Liver (tissue), 9 donors: ENCODE data around the gene FAT1. TPM values are rescaled to one million over a fixed set of nuclear protein-coding genes. Genes with fewer than 3 reads are reported as not detected.

ENCODE experiments used
- DNase-seq: peaks from one replicate; pipeline ENCODE4 v3.0.0-alpha.2; 2017; ENCODE audit warnings: low spot score
- H3K27ac ChIP-seq, 2 donors: one replicate each; pipeline ENCODE4 v1.7.0; 2013; ENCODE audit warnings: inconsistent platforms in 2 of 2, low read length in 2 of 2, control low read depth in 1 of 2, low read depth in 1 of 2, mild to moderate bottlenecking in 1 of 2
- H3K27me3 ChIP-seq, 4 donors: one replicate each; pipeline versions ENCODE4 v1.6.1 to v1.7.0; 2013; ENCODE audit warnings: low read length in 3 of 4, inconsistent platforms in 1 of 4, mild to moderate bottlenecking in 1 of 4, moderate library complexity in 1 of 4; ENCODE audit not compliant: control insufficient read depth in 4 of 4, insufficient read depth in 4 of 4
- H3K36me3 ChIP-seq, 4 donors: one replicate each; pipeline versions ENCODE4 v1.6.1 to v1.7.0; 2013; ENCODE audit warnings: low read length in 3 of 4, mild to moderate bottlenecking in 3 of 4, low read depth in 1 of 4, moderate library complexity in 1 of 4; ENCODE audit not compliant: control insufficient read depth in 4 of 4, insufficient read depth in 3 of 4
- H3K4me1 ChIP-seq, 4 donors: one replicate each; pipeline versions ENCODE4 v1.6.1 to v1.7.0; 2013; ENCODE audit warnings: low read length in 3 of 4, mild to moderate bottlenecking in 3 of 4, moderate library complexity in 1 of 4; ENCODE audit not compliant: control insufficient read depth in 4 of 4, insufficient read depth in 4 of 4
- H3K4me3 ChIP-seq, 3 donors: one replicate each; pipeline versions ENCODE4 v1.6.1 to v1.7.0; 2013; ENCODE audit warnings: low read length in 3 of 3, control low read depth in 1 of 3, low read depth in 1 of 3, mild to moderate bottlenecking in 1 of 3
- H3K9ac ChIP-seq, 2 donors: one replicate each; pipeline ENCODE4 v1.7.0; 2013; ENCODE audit warnings: low read length in 2 of 2, mild to moderate bottlenecking in 2 of 2, moderate library complexity in 2 of 2, control low read depth in 1 of 2, low read depth in 1 of 2
- H3K9me3 ChIP-seq, 4 donors: one replicate each; pipeline versions ENCODE4 v1.6.1 to v1.7.0; 2013; ENCODE audit warnings: low read length in 3 of 4; ENCODE audit not compliant: control insufficient read depth in 4 of 4
- ATF3 ChIP-seq: IDR thresholded peaks from 2 replicates; pipeline ENCODE4 v1.6.1; 2016; ENCODE audit warnings: antibody characterized with exemption
- CTCF ChIP-seq: fragments of 150-350 bp; IDR thresholded peaks from 2 replicates; pipeline ENCODE4 v1.5.1; 2017; ENCODE audit warnings: improper control_type of control experiment, low read depth, low read length; ENCODE audit not compliant: missing input control
- EGR1 ChIP-seq, 2 donors: IDR thresholded peaks; 2 replicates each; pipeline ENCODE4 v1.6.1; 2016 to 2018; ENCODE audit warnings: antibody characterized with exemption in 2 of 2, low read depth in 2 of 2
- FOXA1 ChIP-seq: IDR thresholded peaks from 2 replicates; pipeline ENCODE4 v1.6.1; 2016; ENCODE audit warnings: antibody characterized with exemption
- GABPA ChIP-seq, 2 donors: IDR thresholded peaks in 1 of 2; conservative IDR thresholded peaks in 1 of 2; 2 replicates each; pipeline ENCODE4 v1.6.1; 2016; ENCODE audit warnings: antibody characterized with exemption in 2 of 2, mild to moderate bottlenecking in 1 of 2, moderate library complexity in 1 of 2
- HNF4A ChIP-seq, 2 donors: conservative IDR thresholded peaks; 2 replicates each; pipeline ENCODE4 v1.6.1; 2016; ENCODE audit warnings: antibody characterized with exemption in 2 of 2, mild to moderate bottlenecking in 2 of 2
- HNF4G ChIP-seq: IDR thresholded peaks from 2 replicates; pipeline ENCODE4 v1.6.1; 2016; ENCODE audit warnings: antibody characterized with exemption
- JUND ChIP-seq, 2 donors: IDR thresholded peaks; 2 replicates each; pipeline ENCODE4 v1.6.1; 2016; ENCODE audit warnings: antibody characterized with exemption in 2 of 2
- MAX ChIP-seq: IDR thresholded peaks from 2 replicates; pipeline ENCODE4 v1.6.1; 2016; ENCODE audit warnings: antibody characterized with exemption
- NR2F2 ChIP-seq: IDR thresholded peaks from 2 replicates; pipeline ENCODE4 v1.6.1; 2016; ENCODE audit warnings: antibody characterized with exemption
- REST ChIP-seq: IDR thresholded peaks from 2 replicates; pipeline ENCODE4 v1.6.1; 2016; ENCODE audit warnings: antibody characterized with exemption, mild to moderate bottlenecking
- RXRA ChIP-seq, 2 donors: IDR thresholded peaks; 2 replicates each; pipeline ENCODE4 v1.6.1; 2017 to 2018; ENCODE audit warnings: antibody characterized with exemption in 2 of 2, mild to moderate bottlenecking in 1 of 2
- SP1 ChIP-seq: IDR thresholded peaks from 2 replicates; pipeline ENCODE4 v1.6.1; 2018; ENCODE audit warnings: antibody characterized with exemption, mild to moderate bottlenecking
- TAF1 ChIP-seq: conservative IDR thresholded peaks from 2 replicates; pipeline ENCODE4 v1.6.1; 2016; ENCODE audit warnings: antibody characterized with exemption, mild to moderate bottlenecking
- YY1 ChIP-seq: IDR thresholded peaks from 2 replicates; pipeline ENCODE4 v1.6.1; 2016; ENCODE audit warnings: antibody characterized with exemption, mild to moderate bottlenecking
- ZBTB33 ChIP-seq: IDR thresholded peaks from 2 replicates; pipeline ENCODE4 v1.6.1; 2016; ENCODE audit warnings: antibody characterized with exemption
- WGBS: extraction: QIAGEN DNeasy Blood & Tissue Kit; methylation state at CpG from one replicate; pipeline ENCODE4 v1.1.7; 2013; 5-methylcytosine and 5-hydroxymethylcytosine counted together
- polyA plus RNA-seq, 2 donors: library from polyadenylated mRNA; stranded (reverse) in 1 of 2; unstranded in 1 of 2; fragments of 200-250 nt in 1 of 2; fragments of >200 nt in 1 of 2; fragmentation: Nextera tagmentation in 1 of 2; extraction: Ambion mirVana in 1 of 2; gene quantifications; one replicate each; pipeline versions ENCODE4 v1.2.1 to v1.2.3, GENCODE V29; 2013 to 2015
- total RNA-seq, 2 donors: library from RNA; depleted of rRNA; stranded (reverse); fragments of >200 nt; gene quantifications; one replicate each; pipeline ENCODE4 v1.2.3, GENCODE V29; 2014
- donor health status: healthy.
- donor health status: healthy.
- donor health status: healthy.
- donor health status: healthy.
- donor health status: healthy.

The FAT1 gene
- total and polyA plus RNA-seq, 4 donors = 10.0 to 48.0 (median 30.0) TPM

GRCh38 chr4:186557061-186557460 is 166.6 kb downstream of the FAT1 start (continued):
- no peak for TF ChIP-seq TAF1
- no peak for TF ChIP-seq YY1

- 7% methylated on average over 91 of the region's 91 CpGs for WGBS
- TF ChIP-seq GABPA (IDR thresholded peaks at IDR 0.05 in 1 of 2, conservative IDR thresholded peaks at IDR 0.05 in 1 of 2) (no peak), JUND (IDR thresholded peaks at IDR 0.05) (no peak), REST (no peak), MAX (no peak), YY1 (no peak), ZBTB33 (no peak), NR2F2 (no peak), RXRA (IDR thresholded peaks at IDR 0.05) (no peak), SP1 (no peak), HNF4A (conservative IDR thresholded peaks at IDR 0.05) (no peak), EGR1 (IDR thresholded peaks at IDR 0.05; ENCODE audit: low read depth in 2 of 2) (no peak), FOXA1 (no peak)
Observed at GRCh38 chr4:186554914-186555827, 168.5 kb downstream of the FAT1 start, which contains the start of gene MTNR1A. Gene MTNR1A (minus strand): TSS chr4:186555567. CDS start chr4:186555365, 202 bp downstream.

GRCh38 chr4:186554539-186554913 is 169.1 kb downstream of the FAT1 start:
- no peak for DNase-seq
- TF ChIP-seq HNF4G = no peak
- TF ChIP-seq ZBTB33 = no peak
- no peak for TF ChIP-seq GABPA (IDR thresholded peaks at IDR 0.05 in 1 of 2, conservative IDR thresholded peaks at IDR 0.05 in 1 of 2)
- no peak for TF ChIP-seq RXRA (IDR thresholded peaks at IDR 0.05)
- no peak for TF ChIP-seq ATF3
- TF ChIP-seq NR2F2 = no peak
- TF ChIP-seq MAX = no peak
- TF ChIP-seq FOXA1 = no peak
- no peak for TF ChIP-seq YY1
- TF ChIP-seq CTCF = no peak
- TF ChIP-seq EGR1 (IDR thresholded peaks at IDR 0.05; ENCODE audit: low read depth in 2 of 2) = no peak
- H3K9ac ChIP-seq = no peak overlapping the region
- no peak overlapping the region for H3K4me3 ChIP-seq
- peaks cover 0 to 9% (median 1%) of the 10 kb centered on the region in 4 donors for H3K27me3 ChIP-seq
- no peak overlapping the region for H3K27ac ChIP-seq
- H3K36me3 ChIP-seq = no peaks in the 10 kb centered on the region
- WGBS = 2% methylated on average over 12 of the region's 12 CpGs
- peaks cover 0 to 7% (median 6%) of the 10 kb centered on the region in 4 donors for H3K4me1 ChIP-seq
- H3K9me3 ChIP-seq = no peaks in the 10 kb centered on the region

More at GRCh38 chr4:186554914-186555827, 168.5 kb downstream of the FAT1 start, which contains the start of gene MTNR1A:
- Histone ChIP-seq H3K4me1 (peaks cover 0 to 7% (median 6%) of the 10 kb centered on the region in 4 donors), H3K27ac (no peak within 1 kb of the TSS), H3K27me3 (peaks cover 0 to 9% (median 0%) of the 10 kb centered on the region in 4 donors), H3K4me3 (peak within 1 kb of the TSS in 1 of 3 donors; percentile 38), H3K36me3 (no peaks in the 10 kb centered on the region), H3K9me3 (peaks cover 0 to 3% (median 0%) of the 10 kb centered on the region in 4 donors), H3K9ac (no peak within 1 kb of the TSS)
- no peak for DNase-seq
